ENCODE data around the gene ARHGAP23.

Gene ARHGAP23

GRCh38 chr17:38547444-38547843 is 119.2 kb downstream of the ARHGAP23 start:
- Histone ChIP-seq H3K27me3 (ENCODE audit: insufficient read depth, low read length) (no peaks in the 10 kb centered on the region), H3K9me3 (ENCODE audit: insufficient read depth, low read depth, low read length) (no peaks in the 10 kb centered on the region), H3K9ac (ENCODE audit: low read depth, low read length) (no peak overlapping the region), H3K36me3 (ENCODE audit: insufficient read depth, low read depth, low read length) (no peaks in the 10 kb centered on the region), H3K4me1 (ENCODE audit: insufficient read depth, low read length) (no peaks in the 10 kb centered on the region), H3K27ac (ENCODE audit: low read length) (no peak overlapping the region), H3K4me3 (ENCODE audit: low read length) (no peak overlapping the region)

DNA sequence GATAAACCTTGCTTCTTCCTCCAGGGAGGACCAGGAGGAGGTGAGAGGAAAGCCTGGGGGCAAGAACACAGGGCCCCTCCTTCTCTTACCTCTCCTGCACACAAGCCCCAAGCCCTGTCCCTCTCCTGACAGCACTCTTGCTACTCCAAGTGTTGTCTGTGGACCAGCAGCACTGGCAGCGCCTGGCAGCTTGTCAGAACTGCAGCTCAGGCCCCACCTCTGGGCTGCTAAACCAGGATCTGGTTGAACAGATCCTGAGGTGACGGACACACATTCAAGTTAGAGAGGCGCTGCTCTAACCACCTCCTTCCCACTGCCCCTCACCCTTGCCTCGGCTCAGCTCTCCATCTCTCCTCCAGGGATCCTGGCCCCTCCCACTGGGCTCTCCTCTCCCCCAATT is 121.0 kb downstream of the ARHGAP23 start:
- Histone ChIP-seq H3K9me3 (ENCODE audit: insufficient read depth, low read depth, low read length) (no peaks in the 10 kb centered on the region), H3K4me1 (ENCODE audit: insufficient read depth, low read length) (no peaks in the 10 kb centered on the region), H3K9ac (ENCODE audit: low read depth, low read length) (no peak overlapping the region), H3K4me3 (ENCODE audit: low read length) (no peak overlapping the region), H3K36me3 (ENCODE audit: insufficient read depth, low read depth, low read length) (no peaks in the 10 kb centered on the region), H3K27me3 (ENCODE audit: insufficient read depth, low read length) (0 out of 2 replicates have a peak, but pooled peaks cover 2% of the 10 kb centered on the region), H3K27ac (ENCODE audit: low read length) (no peak overlapping the region)

- Histone ChIP-seq H3K9ac (ENCODE audit: low read depth, low read length) (no peak overlapping the region), H3K4me1 (ENCODE audit: insufficient read depth, low read length) (no peaks in the 10 kb centered on the region), H3K36me3 (ENCODE audit: insufficient read depth, low read depth, low read length) (no peaks in the 10 kb centered on the region), H3K27me3 (ENCODE audit: insufficient read depth, low read length) (0 out of 2 replicates have a peak, but pooled peaks cover 5% of the 10 kb centered on the region), H3K27ac (ENCODE audit: low read length) (no peak overlapping the region), H3K4me3 (ENCODE audit: low read length) (no peak overlapping the region), H3K9me3 (ENCODE audit: insufficient read depth, low read depth, low read length) (no peaks in the 10 kb centered on the region)
Measured at GRCh38 chr17:38550661-38551060, 122.4 kb downstream of the ARHGAP23 start.

GRCh38 chr17:38551121-38551520 is 122.9 kb downstream of the ARHGAP23 start:
- H3K9me3 ChIP-seq (ENCODE audit: insufficient read depth, low read depth, low read length), result no peaks in the 10 kb centered on the region
- no peaks in the 10 kb centered on the region for H3K4me1 ChIP-seq (ENCODE audit: insufficient read depth, low read length)
- no peak overlapping the region for H3K9ac ChIP-seq (ENCODE audit: low read depth, low read length)
- no peak overlapping the region for H3K4me3 ChIP-seq (ENCODE audit: low read length)
- peaks cover 5% of the 10 kb centered on the region; the same call in 1 of the 2 replicates for H3K27me3 ChIP-seq (ENCODE audit: insufficient read depth, low read length)
- no peaks in the 10 kb centered on the region for H3K36me3 ChIP-seq (ENCODE audit: insufficient read depth, low read depth, low read length)
- H3K27ac ChIP-seq (ENCODE audit: low read length), result no peak overlapping the region

GRCh38 chr17:38552343-38552742 is 124.1 kb downstream of the ARHGAP23 start:
- H3K27me3 ChIP-seq (ENCODE audit: insufficient read depth, low read length), result peaks cover 17% of the 10 kb centered on the region; the same call in 1 of the 2 replicates

DNA sequence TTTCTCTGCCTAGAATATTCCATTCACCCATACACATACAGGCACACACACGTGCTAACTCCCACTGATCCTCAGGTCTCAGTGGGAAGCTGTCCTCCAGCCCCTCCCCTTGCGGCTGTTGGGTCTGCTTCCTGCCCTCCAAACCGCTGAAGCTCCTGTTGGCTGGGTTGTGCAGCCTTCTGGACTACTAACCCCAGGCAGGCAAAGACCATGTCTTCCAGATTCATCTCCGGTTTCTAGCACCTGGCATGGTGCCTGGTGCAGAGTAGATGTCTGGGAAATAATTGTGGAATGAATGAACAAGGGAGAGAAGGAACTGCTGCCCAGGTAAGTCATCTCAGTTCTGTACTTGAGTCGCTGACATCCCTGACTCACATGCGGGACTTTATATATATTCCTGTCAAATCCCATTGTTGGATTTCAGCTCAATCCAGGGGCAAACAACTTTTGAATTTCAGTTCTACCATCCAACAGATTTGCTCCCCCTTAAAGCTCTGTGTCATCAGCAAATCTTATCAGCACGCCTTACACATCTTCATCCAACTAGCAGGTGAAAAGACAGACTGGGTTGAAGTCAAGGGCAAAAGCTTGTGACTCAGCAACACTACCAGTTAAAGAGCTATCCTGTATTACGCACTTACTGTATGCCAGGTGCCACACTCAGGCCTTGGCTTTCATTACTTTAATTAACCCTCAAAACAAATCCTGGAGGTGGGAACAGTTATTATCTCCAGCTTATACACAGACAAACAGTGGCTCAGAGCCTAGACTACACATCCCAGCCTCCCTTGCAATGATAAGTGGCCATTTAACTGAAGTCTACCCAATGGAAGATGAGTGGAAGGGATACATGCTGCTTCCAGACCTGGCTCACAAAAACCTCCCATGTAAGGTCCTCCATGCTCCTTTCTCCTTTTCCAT is 126.4 kb downstream of the ARHGAP23 start:
- Histone ChIP-seq H3K9ac (ENCODE audit: low read depth, low read length) (no peak overlapping the region), H3K27me3 (ENCODE audit: insufficient read depth, low read length) (peaks cover 36% of the 10 kb centered on the region), H3K9me3 (ENCODE audit: insufficient read depth, low read depth, low read length) (no peaks in the 10 kb centered on the region), H3K4me3 (ENCODE audit: low read length) (no peak overlapping the region), H3K4me1 (ENCODE audit: insufficient read depth, low read length) (peaks cover 1% of the 10 kb centered on the region; the same call in 1 of the 2 replicates), H3K36me3 (ENCODE audit: insufficient read depth, low read depth, low read length) (no peaks in the 10 kb centered on the region), H3K27ac (ENCODE audit: low read length) (no peak overlapping the region)

More at GRCh38 chr17:38552343-38552742, 124.1 kb downstream of the ARHGAP23 start:
- Histone ChIP-seq H3K36me3 (ENCODE audit: insufficient read depth, low read depth, low read length) (no peaks in the 10 kb centered on the region), H3K9me3 (ENCODE audit: insufficient read depth, low read depth, low read length) (no peaks in the 10 kb centered on the region), H3K27ac (ENCODE audit: low read length) (no peak overlapping the region), H3K4me3 (ENCODE audit: low read length) (no peak overlapping the region), H3K4me1 (ENCODE audit: insufficient read depth, low read length) (no peaks in the 10 kb centered on the region), H3K9ac (ENCODE audit: low read depth, low read length) (no peak overlapping the region)

- peaks cover 52% of the 10 kb centered on the region for H3K27me3 ChIP-seq (ENCODE audit: insufficient read depth, low read length)
- H3K4me1 ChIP-seq (ENCODE audit: insufficient read depth, low read length), result peaks cover 6% of the 10 kb centered on the region; the same call in 1 of the 2 replicates
- H3K9me3 ChIP-seq (ENCODE audit: insufficient read depth, low read depth, low read length), result no peaks in the 10 kb centered on the region
- H3K27ac ChIP-seq (ENCODE audit: low read length), result no peak overlapping the region
- H3K36me3 ChIP-seq (ENCODE audit: insufficient read depth, low read depth, low read length), result no peaks in the 10 kb centered on the region
- no peak overlapping the region for H3K9ac ChIP-seq (ENCODE audit: low read depth, low read length)
- H3K4me3 ChIP-seq (ENCODE audit: low read length), result no peak overlapping the region
Measured at GRCh38 chr17:38556239-38556638, 128.0 kb downstream of the ARHGAP23 start.

DNA sequence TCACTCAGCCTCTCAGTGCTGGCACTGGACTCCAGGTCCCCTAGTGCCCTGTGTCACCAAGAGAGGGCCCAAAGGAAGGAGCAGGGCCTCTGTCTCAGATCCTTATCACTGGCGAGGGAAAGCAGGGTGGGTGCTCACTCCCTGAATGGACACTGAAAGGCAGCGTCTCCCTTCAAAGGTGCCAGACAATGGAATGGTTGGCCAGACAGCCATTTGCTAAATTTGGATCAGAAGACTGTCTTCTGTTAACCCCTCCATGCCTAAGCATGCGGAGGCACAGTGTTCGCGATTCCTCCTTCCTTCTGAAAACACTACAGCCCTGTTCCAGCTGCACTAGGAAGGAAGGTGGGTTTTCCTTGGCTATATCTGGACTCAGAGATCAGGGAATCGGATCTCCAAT is 129.1 kb downstream of the ARHGAP23 start:
- Histone ChIP-seq H3K9ac (ENCODE audit: low read depth, low read length) (no peak overlapping the region), H3K4me1 (ENCODE audit: insufficient read depth, low read length) (peaks cover 6% of the 10 kb centered on the region; the same call in 1 of the 2 replicates), H3K27me3 (ENCODE audit: insufficient read depth, low read length) (peaks cover 64% of the 10 kb centered on the region), H3K9me3 (ENCODE audit: insufficient read depth, low read depth, low read length) (no peaks in the 10 kb centered on the region), H3K4me3 (ENCODE audit: low read length) (no peak overlapping the region; the same call in 1 of the 2 replicates), H3K27ac (ENCODE audit: low read length) (no peak overlapping the region), H3K36me3 (ENCODE audit: insufficient read depth, low read depth, low read length) (no peaks in the 10 kb centered on the region)

- no peak overlapping the region for H3K9ac ChIP-seq (ENCODE audit: low read depth, low read length)
- peak overlapping the region; percentile 70 for H3K4me3 ChIP-seq (ENCODE audit: low read length)
- peaks cover 10% of the 10 kb centered on the region; the same call in 1 of the 2 replicates for H3K4me1 ChIP-seq (ENCODE audit: insufficient read depth, low read length)
- no peaks in the 10 kb centered on the region for H3K36me3 ChIP-seq (ENCODE audit: insufficient read depth, low read depth, low read length)
- H3K27me3 ChIP-seq (ENCODE audit: insufficient read depth, low read length), result peaks cover 70% of the 10 kb centered on the region
- no peaks in the 10 kb centered on the region for H3K9me3 ChIP-seq (ENCODE audit: insufficient read depth, low read depth, low read length)
- no peak overlapping the region for H3K27ac ChIP-seq (ENCODE audit: low read length)
Measured at GRCh38 chr17:38557836-38558727, 129.8 kb downstream of the ARHGAP23 start.

GRCh38 chr17:38558728-38559050 is 130.4 kb downstream of the ARHGAP23 start:
- Histone ChIP-seq H3K27me3 (ENCODE audit: insufficient read depth, low read length) (peaks cover 76% of the 10 kb centered on the region), H3K9ac (ENCODE audit: low read depth, low read length) (no peak overlapping the region), H3K36me3 (ENCODE audit: insufficient read depth, low read depth, low read length) (no peaks in the 10 kb centered on the region), H3K27ac (ENCODE audit: low read length) (no peak overlapping the region), H3K9me3 (ENCODE audit: insufficient read depth, low read depth, low read length) (no peaks in the 10 kb centered on the region), H3K4me3 (ENCODE audit: low read length) (peak overlapping the region; percentile 70), H3K4me1 (ENCODE audit: insufficient read depth, low read length) (peaks cover 10% of the 10 kb centered on the region; the same call in 1 of the 2 replicates)

DNA sequence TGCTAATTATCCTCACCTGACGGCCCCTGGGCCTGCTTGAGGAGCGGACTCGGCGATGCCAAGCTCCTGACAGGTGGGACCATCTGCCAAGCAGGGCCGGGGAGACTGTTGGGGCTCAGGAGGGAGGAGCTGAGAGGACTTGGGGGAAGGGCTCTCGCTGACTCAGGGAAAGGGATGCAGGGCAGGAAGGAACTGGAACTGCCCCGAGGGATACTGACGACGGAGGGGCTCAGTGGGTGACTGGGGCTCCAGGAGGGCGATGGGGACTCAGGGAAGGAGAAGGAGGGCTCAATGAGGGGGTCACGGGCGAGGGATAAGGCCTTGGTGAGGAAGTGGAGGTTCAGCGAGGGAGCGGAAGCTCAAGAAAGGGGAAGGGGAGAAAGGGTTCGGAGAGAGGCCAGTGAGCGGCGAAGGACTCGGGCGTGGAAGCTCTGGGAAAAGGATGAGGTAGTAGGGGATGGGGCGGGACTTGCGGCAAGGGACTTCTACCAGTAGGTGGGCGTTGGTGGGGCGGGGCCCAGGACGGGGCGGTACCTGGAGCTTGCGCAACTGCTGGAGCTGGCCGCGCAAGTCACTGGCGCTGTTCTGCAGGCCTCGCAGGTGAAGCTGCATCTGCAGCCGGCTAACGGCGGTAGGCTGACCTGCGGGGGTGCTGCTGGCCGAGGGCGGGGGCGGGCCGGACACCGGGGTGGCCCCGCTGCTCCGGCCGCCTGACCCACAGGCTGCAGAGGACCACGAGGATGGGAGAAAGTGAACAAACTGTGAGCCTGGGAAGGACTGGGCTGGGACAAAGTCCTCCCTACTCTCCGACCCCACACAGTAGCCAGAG is 131.0 kb downstream of the ARHGAP23 start:
- H3K4me1 ChIP-seq (ENCODE audit: insufficient read depth, low read length), result peaks cover 10% of the 10 kb centered on the region; the same call in 1 of the 2 replicates
- H3K9ac ChIP-seq (ENCODE audit: low read depth, low read length), result no peak overlapping the region
- H3K27ac ChIP-seq (ENCODE audit: low read length), result no peak overlapping the region
- H3K27me3 ChIP-seq (ENCODE audit: insufficient read depth, low read length), result peaks cover 81% of the 10 kb centered on the region
- H3K36me3 ChIP-seq (ENCODE audit: insufficient read depth, low read depth, low read length), result no peaks in the 10 kb centered on the region
- H3K9me3 ChIP-seq (ENCODE audit: insufficient read depth, low read depth, low read length), result no peaks in the 10 kb centered on the region
- peak overlapping the region; percentile 70 for H3K4me3 ChIP-seq (ENCODE audit: low read length)

Measured in iPS-20b (cell line).